Mesendoderm (in vitro differentiated cells): ENCODE results near the gene ATP5PB.

ENCODE experiments used
- DNase-seq: peaks from one replicate; pipeline ENCODE4 v3.0.0; 2013
- H2AK5ac ChIP-seq: 2 replicates; pipeline ENCODE4 v1.6.1; 2013; ENCODE audit warnings: low read length, inconsistent platforms
- H2BK120ac ChIP-seq: 2 replicates; pipeline ENCODE4 v1.6.1; 2013; ENCODE audit warnings: low read depth, mild to moderate bottlenecking, low read length, moderate library complexity, mixed read lengths
- H2BK15ac ChIP-seq: replicated peaks from 2 replicates; pipeline ENCODE4 v1.6.1; 2013; ENCODE audit warnings: low read depth, mild to moderate bottlenecking, moderate library complexity
- H2BK5ac ChIP-seq: 2 replicates; pipeline ENCODE4 v1.6.1; 2013; ENCODE audit warnings: low read length, inconsistent platforms
- H3K18ac ChIP-seq: 2 replicates; pipeline ENCODE4 v1.6.1; 2013; ENCODE audit warnings: mild to moderate bottlenecking, low read length, mixed read lengths
- H3K23ac ChIP-seq: one replicate; pipeline ENCODE4 v1.6.1; 2013; ENCODE audit warnings: low read length
- H3K27ac ChIP-seq: 2 replicates; pipeline ENCODE4 v1.5.1; 2013; ENCODE audit warnings: low read depth, mild to moderate bottlenecking, inconsistent platforms, low read length, moderate library complexity
- H3K27me3 ChIP-seq: 2 replicates; pipeline ENCODE4 v1.6.1; 2013; ENCODE audit warnings: low read length, control low read depth, mild to moderate bottlenecking, inconsistent platforms; ENCODE audit not compliant: insufficient read depth, poor library complexity
- H3K36me3 ChIP-seq: 2 replicates; pipeline ENCODE4 v1.6.1; 2013; ENCODE audit warnings: low read length, inconsistent platforms; ENCODE audit not compliant: control insufficient read depth, insufficient read depth
- H3K4ac ChIP-seq: one replicate; pipeline ENCODE4 v1.6.1; 2013; ENCODE audit warnings: low read depth, mild to moderate bottlenecking, low read length, moderate library complexity
- H3K4me1 ChIP-seq: 2 replicates; pipeline ENCODE4 v1.6.1; 2013; ENCODE audit warnings: low read depth, low read length, inconsistent platforms; ENCODE audit not compliant: control insufficient read depth
- H3K4me2 ChIP-seq: 2 replicates; pipeline ENCODE4 v1.6.1; 2013; ENCODE audit warnings: low read length
- H3K4me3 ChIP-seq: 2 replicates; pipeline ENCODE4 v1.5.1; 2013; ENCODE audit warnings: mild to moderate bottlenecking, low read length
- H3K56ac ChIP-seq: one replicate; pipeline ENCODE4 v1.6.1; 2013; ENCODE audit warnings: low read length
- H3K79me1 ChIP-seq: 2 replicates; pipeline ENCODE4 v1.6.1; 2013; ENCODE audit warnings: low read length, inconsistent platforms
- H3K79me2 ChIP-seq: 2 replicates; pipeline ENCODE4 v1.6.1; 2013; ENCODE audit warnings: mild to moderate bottlenecking, low read length; ENCODE audit not compliant: control insufficient read depth, insufficient read depth
- H3K9ac ChIP-seq: 2 replicates; pipeline ENCODE4 v1.6.1; 2013; ENCODE audit warnings: low read length, inconsistent platforms
- H4K5ac ChIP-seq: one replicate; pipeline ENCODE4 v1.6.1; 2013; ENCODE audit warnings: low read length
- H4K8ac ChIP-seq: one replicate; pipeline ENCODE4 v1.6.1; 2013; ENCODE audit warnings: low read depth, mild to moderate bottlenecking, control low read depth, low read length, moderate library complexity
- WGBS: extraction: QIAGEN DNeasy Blood & Tissue Kit; methylation state at CpG from one replicate; pipeline ENCODE4 v1.1.7; 2013; ENCODE audit warnings: low lambda C conversion rate, missing lambda C conversion rate; ENCODE audit not compliant: insufficient coverage; ENCODE audit errors: extremely low coverage; 5-methylcytosine and 5-hydroxymethylcytosine counted together

The ATP5PB gene

GRCh38 chr1:111407301-111407700 is 42.0 kb upstream of the ATP5PB start:
- H3K9ac ChIP-seq, result no peak overlapping the region
- no peaks in the 10 kb centered on the region for H3K79me1 ChIP-seq
- no CpG with 5 or more reads among the region's 6 CpGs for WGBS
- no peak overlapping the region for H4K8ac ChIP-seq
- H2BK120ac ChIP-seq, result no peak overlapping the region
- no peak overlapping the region for H3K4ac ChIP-seq
- H2BK15ac ChIP-seq, result no peak overlapping the region
- no peak for DNase-seq
- H3K4me2 ChIP-seq, result no peak overlapping the region
- H2BK5ac ChIP-seq, result no peak overlapping the region
- H3K4me3 ChIP-seq, result no peak overlapping the region
- H3K18ac ChIP-seq, result no peak overlapping the region
- no peak overlapping the region for H3K23ac ChIP-seq
- H4K5ac ChIP-seq, result no peak overlapping the region
- no peaks in the 10 kb centered on the region for H3K4me1 ChIP-seq
- no peaks in the 10 kb centered on the region for H3K36me3 ChIP-seq
- no peak overlapping the region for H3K27ac ChIP-seq
- no peak overlapping the region for H3K56ac ChIP-seq
- H3K27me3 ChIP-seq, result no peaks in the 10 kb centered on the region
- H3K79me2 ChIP-seq, result no peaks in the 10 kb centered on the region
- no peak overlapping the region for H2AK5ac ChIP-seq

- Histone ChIP-seq H4K5ac (no peak overlapping the region), H3K4me3 (no peak overlapping the region), H3K9ac (no peak overlapping the region), H3K79me2 (no peaks in the 10 kb centered on the region), H3K4me1 (no peaks in the 10 kb centered on the region), H2AK5ac (no peak overlapping the region), H3K79me1 (no peaks in the 10 kb centered on the region), H3K4me2 (no peak overlapping the region), H2BK15ac (no peak overlapping the region), H3K36me3 (no peaks in the 10 kb centered on the region), H2BK120ac (no peak overlapping the region), H3K27ac (no peak overlapping the region), H2BK5ac (no peak overlapping the region), H3K56ac (no peak overlapping the region), H3K4ac (no peak overlapping the region), H3K23ac (no peak overlapping the region), H3K18ac (no peak overlapping the region), H4K8ac (no peak overlapping the region), H3K27me3 (no peaks in the 10 kb centered on the region)
- WGBS, result no CpG with 5 or more reads among the region's 2 CpGs
- no peak for DNase-seq
Measured at GRCh38 chr1:111412839-111413238, 36.4 kb upstream of the ATP5PB start.

GRCh38 chr1:111414756-111415155 is 34.5 kb upstream of the ATP5PB start:
- DNase-seq, result no peak
- Histone ChIP-seq H3K18ac (no peak overlapping the region), H3K4me1 (no peaks in the 10 kb centered on the region), H3K79me2 (no peaks in the 10 kb centered on the region), H4K8ac (no peak overlapping the region), H4K5ac (no peak overlapping the region), H3K9ac (no peak overlapping the region), H3K4me2 (no peak overlapping the region), H3K79me1 (no peaks in the 10 kb centered on the region), H2BK15ac (no peak overlapping the region), H3K4me3 (no peak overlapping the region), H3K4ac (no peak overlapping the region), H2BK5ac (no peak overlapping the region), H2AK5ac (no peak overlapping the region), H3K27me3 (no peaks in the 10 kb centered on the region), H3K27ac (no peak overlapping the region), H3K56ac (no peak overlapping the region), H3K23ac (no peak overlapping the region), H3K36me3 (no peaks in the 10 kb centered on the region), H2BK120ac (no peak overlapping the region)
- no CpG with 5 or more reads among the region's 2 CpGs for WGBS

- Histone ChIP-seq H3K27ac (no peak overlapping the region), H2BK5ac (no peak overlapping the region), H2BK15ac (no peak overlapping the region), H2AK5ac (no peak overlapping the region), H3K4me3 (no peak overlapping the region), H3K18ac (no peak overlapping the region), H2BK120ac (no peak overlapping the region), H3K4me2 (no peak overlapping the region), H3K36me3 (no peaks in the 10 kb centered on the region), H3K9ac (no peak overlapping the region), H3K56ac (no peak overlapping the region), H4K5ac (no peak overlapping the region), H3K4ac (no peak overlapping the region), H3K27me3 (no peaks in the 10 kb centered on the region), H3K79me2 (no peaks in the 10 kb centered on the region), H4K8ac (no peak overlapping the region), H3K4me1 (no peaks in the 10 kb centered on the region), H3K23ac (no peak overlapping the region), H3K79me1 (no peaks in the 10 kb centered on the region)
- WGBS, result no CpG with 5 or more reads among the region's 3 CpGs
- peak; percentile 18 for DNase-seq
Measured at GRCh38 chr1:111415461-111415860, 33.8 kb upstream of the ATP5PB start.

- H3K27ac ChIP-seq, result no peak overlapping the region
- whole genome bisulfite sequencing, result no CpG with 5 or more reads among the region's 1 CpG
- DNase-seq, result peak; percentile 48
Measured at GRCh38 chr1:111417755-111418154, 31.5 kb upstream of the ATP5PB start.

GRCh38 chr1:111419037-111419436 is 30.2 kb upstream of the ATP5PB start:
- no peak for DNase-seq
- Histone ChIP-seq H3K36me3 (no peaks in the 10 kb centered on the region), H2BK5ac (no peak overlapping the region), H3K27me3 (no peaks in the 10 kb centered on the region), H4K5ac (no peak overlapping the region), H2BK120ac (no peak overlapping the region), H3K4ac (no peak overlapping the region), H3K23ac (no peak overlapping the region), H3K4me1 (no peaks in the 10 kb centered on the region), H3K18ac (no peak overlapping the region), H3K79me2 (no peaks in the 10 kb centered on the region), H3K9ac (no peak overlapping the region), H3K4me3 (no peak overlapping the region), H3K79me1 (no peaks in the 10 kb centered on the region), H3K4me2 (no peak overlapping the region), H3K27ac (no peak overlapping the region), H2AK5ac (no peak overlapping the region), H2BK15ac (no peak overlapping the region), H4K8ac (no peak overlapping the region), H3K56ac (no peak overlapping the region)
- WGBS, result no CpG with 5 or more reads among the region's 1 CpG

More at GRCh38 chr1:111417755-111418154, 31.5 kb upstream of the ATP5PB start:
- Histone ChIP-seq H3K36me3 (no peaks in the 10 kb centered on the region), H2BK5ac (no peak overlapping the region), H3K79me2 (no peaks in the 10 kb centered on the region), H3K27me3 (no peaks in the 10 kb centered on the region), H3K23ac (no peak overlapping the region), H3K4me2 (no peak overlapping the region), H3K79me1 (no peaks in the 10 kb centered on the region), H3K18ac (no peak overlapping the region), H3K9ac (no peak overlapping the region), H3K4ac (no peak overlapping the region), H2AK5ac (no peak overlapping the region), H4K8ac (no peak overlapping the region), H2BK15ac (no peak overlapping the region), H3K4me3 (no peak overlapping the region), H3K56ac (no peak overlapping the region), H2BK120ac (no peak overlapping the region), H3K4me1 (no peaks in the 10 kb centered on the region), H4K5ac (no peak overlapping the region)
